Effector memory CD4-positive, alpha-beta T cell (primary cell): ENCODE data around the gene RCN1.

Experiments
- DNase-seq, 3 donors: peaks; one replicate each; pipeline ENCODE4 v3.0.0-alpha.2; 2020
- H3K27ac ChIP-seq: 2 replicates; pipeline ENCODE4 v1.7.0; 2013; ENCODE audit warnings: mild to moderate bottlenecking, low read length, moderate library complexity; ENCODE audit not compliant: insufficient read depth, poor library complexity, severe bottlenecking
- H3K27me3 ChIP-seq: replicated peaks from 2 replicates; pipeline ENCODE4 v1.7.0; 2013; ENCODE audit warnings: mild to moderate bottlenecking, low read length; ENCODE audit not compliant: insufficient read depth, control insufficient read depth, poor library complexity, severe bottlenecking
- H3K36me3 ChIP-seq: 2 replicates; pipeline ENCODE4 v1.7.0; 2013; ENCODE audit warnings: mild to moderate bottlenecking, low read length, moderate library complexity; ENCODE audit not compliant: control insufficient read depth, insufficient read depth
- H3K4me1 ChIP-seq: 2 replicates; pipeline ENCODE4 v1.7.0; 2013; ENCODE audit warnings: low read length, mild to moderate bottlenecking; ENCODE audit not compliant: control insufficient read depth, insufficient read depth, poor library complexity, severe bottlenecking
- H3K4me3 ChIP-seq: 2 replicates; pipeline ENCODE4 v1.7.0; 2013; ENCODE audit warnings: low read length, low read depth, mild to moderate bottlenecking; ENCODE audit not compliant: insufficient read depth, poor library complexity, severe bottlenecking
- H3K9me3 ChIP-seq: 2 replicates; pipeline ENCODE4 v1.7.0; 2013; ENCODE audit warnings: mild to moderate bottlenecking, low read length, moderate library complexity; ENCODE audit not compliant: control insufficient read depth

Gene RCN1

DNA sequence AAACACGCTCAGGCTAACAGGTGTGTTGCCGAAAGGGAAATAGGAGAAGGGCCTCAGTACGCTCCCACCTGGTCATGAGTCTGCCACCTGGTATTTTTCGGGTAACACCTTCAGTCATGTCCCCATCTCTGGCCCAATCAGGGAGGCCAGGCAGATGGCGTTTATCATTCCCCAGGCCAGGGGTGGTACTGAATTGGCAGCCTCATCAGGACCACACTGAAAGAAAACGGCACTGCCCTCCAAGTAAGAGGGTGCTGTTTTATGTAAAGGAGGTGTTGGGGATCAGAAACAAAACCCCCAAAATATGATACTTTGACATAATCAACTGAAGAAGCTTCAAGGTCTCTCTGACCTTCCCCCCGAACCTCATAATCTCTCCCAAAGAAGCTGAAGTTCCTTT lies 58.9 kb downstream of the RCN1 start:
- no peaks in the 10 kb centered on the region for H3K27me3 ChIP-seq
- no peaks in the 10 kb centered on the region for H3K9me3 ChIP-seq
- no peaks in the 10 kb centered on the region for H3K36me3 ChIP-seq
- no peak overlapping the region for H3K27ac ChIP-seq
- H3K4me3 ChIP-seq = no peak overlapping the region
- no peaks in the 10 kb centered on the region for H3K4me1 ChIP-seq
- no peak for DNase-seq

DNA sequence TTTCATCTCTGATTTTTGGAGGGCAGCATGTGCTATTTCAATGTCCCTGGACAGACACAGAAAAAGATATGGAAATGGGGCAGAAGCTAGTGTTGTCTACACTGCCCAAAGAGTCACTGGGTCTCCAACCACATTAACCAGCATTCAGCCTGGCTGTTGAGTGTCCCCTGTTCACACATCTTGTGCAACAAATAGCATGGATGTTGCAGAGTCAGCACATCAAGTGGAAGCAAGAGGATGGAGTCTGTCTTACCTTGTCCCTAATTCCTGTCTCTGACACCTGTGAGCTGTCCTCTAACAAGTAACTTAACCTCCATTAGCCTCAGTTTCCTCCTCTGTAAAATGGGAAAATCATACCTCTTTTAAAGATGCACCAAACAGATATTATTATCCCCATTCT lies 60.2 kb downstream of the RCN1 start:
- DNase-seq = no peak
- H3K27ac ChIP-seq = no peak overlapping the region

DNA sequence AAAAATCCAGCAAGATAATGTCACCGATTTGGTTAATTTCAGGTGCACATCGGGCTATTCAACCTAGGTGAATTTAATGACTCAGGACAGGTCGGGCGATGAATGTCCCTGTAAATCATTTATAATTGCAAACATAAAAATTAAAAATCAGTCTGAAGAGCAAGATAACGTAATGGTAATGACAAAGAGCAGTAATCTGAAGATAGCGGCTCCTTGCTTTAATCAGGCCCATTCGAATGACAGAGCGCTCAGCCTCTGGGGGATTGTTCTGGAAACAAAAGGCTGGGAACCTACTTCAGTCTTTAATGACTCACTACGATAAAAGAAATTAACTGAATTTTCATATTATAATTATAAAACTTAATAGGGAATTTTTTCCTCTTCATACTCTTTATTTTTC lies 61.3 kb downstream of the RCN1 start:
- no peak for DNase-seq
- no peaks in the 10 kb centered on the region for H3K27me3 ChIP-seq
- H3K27ac ChIP-seq = no peak overlapping the region
- H3K36me3 ChIP-seq = no peaks in the 10 kb centered on the region
- H3K9me3 ChIP-seq = no peaks in the 10 kb centered on the region
- no peaks in the 10 kb centered on the region for H3K4me1 ChIP-seq
- H3K4me3 ChIP-seq = no peak overlapping the region

More for the DNA sequence above, 60.2 kb downstream of the RCN1 start:
- Histone ChIP-seq H3K4me3 (no peak overlapping the region), H3K9me3 (no peaks in the 10 kb centered on the region), H3K27me3 (no peaks in the 10 kb centered on the region), H3K4me1 (no peaks in the 10 kb centered on the region), H3K36me3 (no peaks in the 10 kb centered on the region)

DNA sequence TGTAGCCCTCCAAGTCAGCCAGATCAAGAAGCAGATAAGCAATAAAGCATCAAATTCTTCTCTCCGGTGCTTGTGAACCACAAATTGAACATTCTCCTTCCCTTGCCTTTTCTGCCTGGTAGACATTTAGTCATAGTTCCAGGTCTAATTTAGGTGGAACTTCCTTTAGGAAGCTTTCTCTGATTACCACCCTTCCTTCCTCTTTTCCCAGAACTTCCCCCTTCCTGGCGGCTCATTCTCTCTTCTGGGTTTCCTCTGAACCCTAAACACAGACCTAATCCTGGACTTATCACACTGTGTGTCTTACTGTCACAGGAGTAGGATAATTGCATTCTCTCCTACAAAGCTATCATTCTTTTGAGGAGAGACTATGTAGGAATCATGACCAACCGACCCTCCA lies 61.9 kb downstream of the RCN1 start:
- no peak overlapping the region for H3K4me3 ChIP-seq
- H3K9me3 ChIP-seq = no peaks in the 10 kb centered on the region
- H3K27ac ChIP-seq = no peak overlapping the region
- H3K36me3 ChIP-seq = no peaks in the 10 kb centered on the region
- no peak for DNase-seq
- H3K27me3 ChIP-seq = no peaks in the 10 kb centered on the region
- H3K4me1 ChIP-seq = no peaks in the 10 kb centered on the region

DNA sequence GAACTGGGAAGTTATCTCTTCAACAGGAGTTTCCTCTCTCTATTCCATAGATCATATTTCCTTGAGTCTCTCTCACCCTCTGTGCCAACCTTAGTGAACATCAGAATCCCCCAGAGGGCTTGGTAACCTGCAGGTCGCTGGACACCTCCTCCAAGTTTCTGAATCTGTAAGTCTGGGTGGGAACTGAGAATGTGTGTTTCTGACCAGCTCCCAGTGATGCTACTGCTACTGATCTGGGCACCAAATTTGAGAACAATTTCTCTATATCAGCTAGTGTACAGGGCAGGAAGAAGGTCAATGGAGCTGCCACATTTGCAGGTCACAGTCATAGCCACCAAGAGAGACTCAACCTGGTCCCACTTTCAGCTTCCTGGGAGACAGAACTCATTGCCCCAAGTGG lies 62.9 kb downstream of the RCN1 start:
- Histone ChIP-seq H3K4me3 (no peak overlapping the region), H3K36me3 (no peaks in the 10 kb centered on the region), H3K27me3 (no peaks in the 10 kb centered on the region), H3K4me1 (no peaks in the 10 kb centered on the region), H3K27ac (no peak overlapping the region), H3K9me3 (no peaks in the 10 kb centered on the region)
- DNase-seq = no peak

DNA sequence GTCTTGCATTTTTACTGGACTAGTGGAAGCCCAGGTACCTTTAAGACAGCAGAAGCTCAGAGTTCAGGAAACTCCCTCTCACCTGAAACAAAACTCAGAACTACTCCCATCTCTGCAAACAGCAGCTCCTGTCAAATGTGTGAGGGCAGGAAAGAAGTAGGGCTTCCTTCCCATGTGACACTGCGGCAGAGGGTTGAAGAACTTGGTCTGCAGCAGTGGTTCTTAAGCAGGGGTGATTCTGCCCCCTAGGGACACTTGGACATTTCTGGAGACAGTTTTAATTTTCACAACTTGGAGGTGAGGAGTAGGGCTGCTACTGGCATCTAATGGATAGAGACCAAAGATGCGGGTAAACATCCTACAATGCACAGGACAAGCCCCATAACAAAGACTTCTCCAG lies 63.4 kb downstream of the RCN1 start:
- Histone ChIP-seq H3K4me3 (no peak overlapping the region), H3K27ac (no peak overlapping the region), H3K27me3 (no peaks in the 10 kb centered on the region), H3K9me3 (no peaks in the 10 kb centered on the region), H3K36me3 (no peaks in the 10 kb centered on the region), H3K4me1 (no peaks in the 10 kb centered on the region)
- no peak for DNase-seq
